Effector memory CD8-positive, alpha-beta T cell (primary cell): Measurements from ENCODE around the gene NTF4.
A peak's percentile ranks its signal among the peaks of the same experiment; 100 is the strongest.

Experiments used
- ATAC-seq: fragments of 150-1000 bp; cut with Tn5 transposase; replicated peaks from 2 replicates; pipeline ENCODE4 v1.10.0; 2021; ENCODE audit warnings: mild to moderate bottlenecking, moderate library complexity
- DNase-seq, 3 experiments: peaks; one replicate each; pipeline ENCODE4 v3.0.0; 2021
- H3K27ac Mint-ChIP-seq, 2 donors: one replicate each; pipeline ENCODE4 v1.8.0; 2022; ENCODE audit warnings: mild to moderate bottlenecking in 2 of 2, mixed read lengths in 2 of 2, moderate library complexity in 2 of 2
- H3K27me3 Mint-ChIP-seq, 2 donors: one replicate each; pipeline ENCODE4 v1.8.0; 2022; ENCODE audit warnings: mixed read lengths in 2 of 2
- H3K36me3 Mint-ChIP-seq: one replicate; pipeline ENCODE4 v1.8.0; 2022; ENCODE audit warnings: mild to moderate bottlenecking, moderate library complexity, mixed read lengths; ENCODE audit not compliant: insufficient read depth
- H3K4me1 Mint-ChIP-seq, 2 donors: one replicate each; pipeline ENCODE4 v1.8.0; 2022; ENCODE audit warnings: low read depth in 2 of 2, mixed read lengths in 2 of 2
- H3K4me3 Mint-ChIP-seq, 2 donors: one replicate each; pipeline ENCODE4 v1.8.0; 2022; ENCODE audit warnings: mild to moderate bottlenecking in 2 of 2, mixed read lengths in 2 of 2, moderate library complexity in 2 of 2
- H3K9me3 Mint-ChIP-seq, 2 donors: one replicate each; pipeline ENCODE4 v1.8.0; 2022; ENCODE audit warnings: mixed read lengths in 2 of 2

The NTF4 gene

GRCh38 chr19:49102303-49102702 is 37.7 kb upstream of the NTF4 start:
- Mint-ChIP-seq H3K27ac (no peak overlapping the region), H3K9me3 (no peaks in the 10 kb centered on the region), H3K4me1 (peaks cover 8 to 11% of the 10 kb centered on the region in 2 donors), H3K4me3 (no peak overlapping the region), H3K36me3 (peaks cover 68% of the 10 kb centered on the region), H3K27me3 (no peaks in the 10 kb centered on the region)
- ATAC-seq (no peak), DNase-seq (no peak)

GRCh38 chr19:49101160-49101559 is 36.5 kb upstream of the NTF4 start:
- Mint-ChIP-seq H3K27ac (peak overlapping the region in 1 of 2 donors; percentile 54), H3K9me3 (no peaks in the 10 kb centered on the region), H3K36me3 (peaks cover 64% of the 10 kb centered on the region), H3K4me1 (peaks cover 1 to 6% of the 10 kb centered on the region in 2 donors), H3K4me3 (no peak overlapping the region), H3K27me3 (no peaks in the 10 kb centered on the region)
- DNase-seq, result no peak
- no peak for ATAC-seq

- Mint-ChIP-seq H3K4me3 (no peak overlapping the region), H3K27me3 (no peaks in the 10 kb centered on the region), H3K27ac (no peak overlapping the region), H3K36me3 (peaks cover 71% of the 10 kb centered on the region), H3K9me3 (no peaks in the 10 kb centered on the region), H3K4me1 (peaks cover 1 to 6% of the 10 kb centered on the region in 2 donors)
- ATAC-seq, result no peak
- no peak for DNase-seq
Measured at GRCh38 chr19:49098795-49099194, 34.2 kb upstream of the NTF4 start.

DNA sequence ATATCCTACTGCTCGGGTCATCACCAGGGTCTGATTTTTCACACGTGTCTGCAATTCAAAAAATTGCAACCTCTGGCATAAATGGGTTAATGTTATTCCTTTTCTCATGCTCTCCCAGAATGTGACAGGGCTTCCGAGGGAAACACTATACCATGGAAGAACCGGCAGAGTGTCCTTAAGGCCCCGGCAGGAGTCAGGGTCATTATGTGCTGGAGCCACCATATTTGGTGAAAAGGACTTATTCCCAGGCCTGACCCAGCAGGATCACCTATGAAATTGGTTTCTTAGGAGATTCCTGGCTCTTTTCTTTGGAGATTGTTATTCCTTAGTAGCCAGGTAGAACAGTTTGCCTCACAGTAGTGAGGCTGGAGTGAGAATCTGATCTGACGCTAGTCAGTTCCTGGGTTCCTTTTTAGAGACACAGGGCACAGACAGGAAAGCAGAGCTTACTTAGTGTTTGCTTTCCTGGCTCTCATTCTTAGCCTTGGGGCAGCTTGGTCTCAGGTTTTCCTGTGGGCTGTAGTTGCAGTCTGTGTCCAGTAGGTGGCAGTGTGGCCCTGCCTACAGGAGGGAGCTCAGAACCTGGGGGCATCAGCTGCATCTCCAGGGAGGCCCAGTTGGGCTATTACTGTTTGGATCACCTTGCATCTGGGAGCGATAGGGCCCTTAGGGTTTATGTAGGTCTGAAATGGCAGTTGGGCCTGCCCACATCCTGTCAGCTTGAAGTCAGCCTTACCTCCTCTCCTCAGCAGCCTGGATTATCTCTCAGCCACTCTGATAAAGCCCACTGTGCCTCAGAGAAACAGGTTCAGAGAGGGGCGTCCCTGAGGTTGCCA is 33.1 kb upstream of the NTF4 start:
- Mint-ChIP-seq H3K36me3 (peaks cover 77% of the 10 kb centered on the region), H3K9me3 (no peaks in the 10 kb centered on the region), H3K4me3 (no peak overlapping the region), H3K27me3 (no peaks in the 10 kb centered on the region), H3K27ac (no peak overlapping the region), H3K4me1 (peaks cover 1 to 6% of the 10 kb centered on the region in 2 donors)
- ATAC-seq (peak; percentile 95), DNase-seq (peak; percentile 69 to 78 (median 73))

DNA sequence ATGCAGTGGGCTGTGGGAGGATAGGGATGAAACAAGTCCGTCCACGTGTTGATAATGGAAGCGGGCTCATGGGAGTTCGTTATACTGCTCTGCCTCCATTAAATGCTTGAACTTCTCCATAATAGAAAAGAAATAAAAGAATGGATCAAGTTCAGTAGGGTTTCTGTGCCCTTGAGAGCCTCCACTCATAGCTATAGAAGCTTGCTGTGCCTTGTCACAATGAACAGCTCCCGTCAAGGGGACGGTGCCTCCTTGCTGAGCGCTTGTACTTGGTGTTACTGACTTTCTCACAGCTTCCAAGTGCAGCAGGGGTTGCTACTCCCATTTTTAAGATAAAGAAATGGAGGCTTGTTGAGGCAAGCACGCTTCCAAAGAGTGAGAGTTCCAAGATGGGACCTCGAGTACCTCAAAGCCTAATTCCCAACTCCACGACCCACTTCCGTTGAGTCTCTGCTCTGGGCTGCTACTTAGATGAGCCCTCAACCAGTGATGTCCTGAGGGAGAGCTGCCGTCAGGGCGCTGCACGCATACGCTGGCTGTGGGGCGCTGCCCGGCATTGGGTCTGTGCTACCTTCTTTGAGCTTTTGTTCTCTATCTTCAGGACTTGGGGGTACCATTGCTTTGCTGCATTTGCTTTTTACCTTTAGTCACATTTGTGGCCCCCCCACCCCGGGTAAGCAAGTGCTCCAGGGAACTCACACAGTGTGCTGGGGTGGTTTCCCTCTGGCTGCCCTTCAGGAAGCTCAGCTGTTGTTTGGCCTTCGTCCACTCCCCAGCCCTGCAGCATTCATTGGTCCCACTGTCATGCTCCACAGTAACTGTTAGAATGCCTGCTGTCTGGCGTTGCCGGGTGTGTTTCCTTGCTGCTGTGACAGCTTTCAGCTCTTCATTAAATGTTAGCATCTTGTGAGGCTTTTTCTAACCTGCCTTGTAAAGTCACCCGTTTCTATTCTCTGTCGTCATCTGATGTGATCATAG is 30.2 kb upstream of the NTF4 start:
- H3K4me3 Mint-ChIP-seq, result no peak overlapping the region
- no peak for DNase-seq
- no peaks in the 10 kb centered on the region for H3K9me3 Mint-ChIP-seq
- H3K4me1 Mint-ChIP-seq, result peaks cover 0 to 19% of the 10 kb centered on the region in 2 donors
- ATAC-seq, result no peak
- peaks cover 85% of the 10 kb centered on the region for H3K36me3 Mint-ChIP-seq
- peak overlapping the region in 1 of 2 donors; percentile 67 for H3K27ac Mint-ChIP-seq
- H3K27me3 Mint-ChIP-seq, result no peaks in the 10 kb centered on the region

- no peak overlapping the region for H3K4me3 Mint-ChIP-seq
- H3K27me3 Mint-ChIP-seq, result no peaks in the 10 kb centered on the region
- no peaks in the 10 kb centered on the region for H3K9me3 Mint-ChIP-seq
- no peak for ATAC-seq
- H3K27ac Mint-ChIP-seq, result peak overlapping the region in 1 of 2 donors; percentile 66
- H3K4me1 Mint-ChIP-seq, result peaks cover 0 to 22% of the 10 kb centered on the region in 2 donors
- peaks cover 84% of the 10 kb centered on the region for H3K36me3 Mint-ChIP-seq
- DNase-seq, result no peak
Measured at GRCh38 chr19:49092686-49093085, 28.1 kb upstream of the NTF4 start.

DNA sequence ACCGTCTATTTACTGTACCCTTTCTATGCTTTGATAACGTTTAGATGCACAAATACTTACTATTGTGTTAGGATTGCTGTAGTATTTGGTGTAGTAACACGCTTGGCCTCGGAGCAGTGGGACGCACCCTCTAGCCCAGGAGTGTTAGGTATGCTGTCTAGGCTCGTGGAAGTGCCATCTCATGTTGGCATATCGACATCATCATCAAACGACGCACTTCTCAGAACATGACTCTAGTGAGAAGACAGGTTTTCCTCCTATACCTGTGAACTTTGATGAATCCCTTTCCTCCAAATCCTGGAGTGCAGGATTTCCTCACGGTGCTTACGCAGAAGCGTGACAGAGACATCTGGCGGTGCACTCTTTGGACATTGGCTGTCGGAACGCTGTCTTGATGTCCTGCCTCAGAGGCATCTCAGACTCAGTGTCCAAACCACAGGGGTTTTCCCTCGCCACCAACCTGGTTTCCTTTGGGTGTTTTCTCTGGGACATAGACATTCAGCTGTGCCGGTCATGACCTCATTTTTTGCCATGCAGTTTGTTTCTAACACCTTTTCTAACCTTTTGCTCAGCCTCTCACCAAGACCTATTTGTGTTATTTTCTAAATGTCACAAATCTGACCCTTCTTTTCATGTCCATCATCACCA is 26.9 kb upstream of the NTF4 start:
- peaks cover 89% of the 10 kb centered on the region for H3K36me3 Mint-ChIP-seq
- no peak overlapping the region for H3K4me3 Mint-ChIP-seq
- DNase-seq (no peak), ATAC-seq (peak; percentile 61)
- H3K27me3 Mint-ChIP-seq, result no peaks in the 10 kb centered on the region
- H3K4me1 Mint-ChIP-seq, result peaks cover 9 to 31% of the 10 kb centered on the region in 2 donors
- no peaks in the 10 kb centered on the region for H3K9me3 Mint-ChIP-seq
- peak overlapping the region in 1 of 2 donors; percentile 68 for H3K27ac Mint-ChIP-seq

- no peaks in the 10 kb centered on the region for H3K9me3 Mint-ChIP-seq
- ATAC-seq, result no peak
- no peaks in the 10 kb centered on the region for H3K27me3 Mint-ChIP-seq
- DNase-seq, result no peak
- peak overlapping the region; percentile 97 for H3K27ac Mint-ChIP-seq
- H3K4me3 Mint-ChIP-seq, result peak overlapping the region; percentile 98 to 99
- H3K36me3 Mint-ChIP-seq, result peaks cover 70% of the 10 kb centered on the region
- H3K4me1 Mint-ChIP-seq, result peaks cover 21 to 36% of the 10 kb centered on the region in 2 donors
Measured at GRCh38 chr19:49086296-49086695, 21.7 kb upstream of the NTF4 start.

GRCh38 chr19:49085868-49086232 is 21.2 kb upstream of the NTF4 start:
- Mint-ChIP-seq H3K36me3 (peaks cover 65% of the 10 kb centered on the region), H3K27ac (peak overlapping the region; percentile 97), H3K27me3 (no peaks in the 10 kb centered on the region), H3K9me3 (no peaks in the 10 kb centered on the region), H3K4me1 (peaks cover 21 to 33% of the 10 kb centered on the region in 2 donors), H3K4me3 (peak overlapping the region; percentile 98 to 99)
- DNase-seq, result no peak
- ATAC-seq, result no peak

GRCh38 chr19:49085020-49085867 is 20.6 kb upstream of the NTF4 start, which contains the start of gene SNRNP70:
TSS of gene SNRNP70 (plus strand) at chr19:49085451. CDS start at chr19:49086415, 964 bp downstream.
- peak; percentile 90 for ATAC-seq
- Mint-ChIP-seq H3K4me1 (peaks cover 21 to 27% of the 10 kb centered on the region in 2 donors), H3K27me3 (no peaks in the 10 kb centered on the region), H3K4me3 (peak within 1 kb of the TSS; percentile 98 to 99), H3K36me3 (peaks cover 59% of the 10 kb centered on the region), H3K27ac (peak within 1 kb of the TSS; percentile 97), H3K9me3 (no peaks in the 10 kb centered on the region)
- peak; percentile 97 to 98 (median 98) for DNase-seq

GRCh38 chr19:49084206-49085019 is 19.8 kb upstream of the NTF4 start:
- H3K27me3 Mint-ChIP-seq, result no peaks in the 10 kb centered on the region
- peaks cover 52% of the 10 kb centered on the region for H3K36me3 Mint-ChIP-seq
- peak overlapping the region; percentile 97 for H3K27ac Mint-ChIP-seq
- ATAC-seq (no peak), DNase-seq (no peak)
- no peaks in the 10 kb centered on the region for H3K9me3 Mint-ChIP-seq
- H3K4me1 Mint-ChIP-seq, result peaks cover 21 to 25% of the 10 kb centered on the region in 2 donors
- peak overlapping the region; percentile 98 to 99 for H3K4me3 Mint-ChIP-seq

DNA sequence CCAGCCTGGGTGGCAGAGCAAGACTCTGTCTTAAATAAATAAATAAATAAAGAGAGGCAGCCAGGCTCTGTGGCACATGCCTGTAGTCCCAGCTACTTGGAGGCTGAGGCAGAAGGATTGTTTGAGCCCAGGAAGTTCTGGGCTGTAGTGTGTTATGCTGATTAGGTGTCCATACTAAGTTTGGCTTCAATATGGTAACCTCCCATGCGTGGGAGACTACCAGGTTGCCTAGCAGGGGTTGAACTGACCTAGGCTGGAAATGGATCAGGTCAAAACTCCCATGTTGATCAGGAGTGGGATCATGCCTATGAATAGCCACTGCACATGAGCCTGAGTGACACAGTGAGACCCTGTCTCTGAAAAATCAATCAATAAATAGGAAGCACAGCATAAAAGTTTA is 16.7 kb upstream of the NTF4 start:
- Mint-ChIP-seq H3K4me3 (no peak overlapping the region), H3K4me1 (peaks cover 10% of the 10 kb centered on the region in 2 donors), H3K27ac (no peak overlapping the region), H3K9me3 (no peaks in the 10 kb centered on the region), H3K27me3 (peaks cover 2 to 11% of the 10 kb centered on the region in 2 donors), H3K36me3 (peaks cover 21% of the 10 kb centered on the region)
- DNase-seq, result no peak
- no peak for ATAC-seq
